H1 (cell line): ENCODE measurements around the gene ZMYM4. TPM values are rescaled to one million over a fixed set of nuclear protein-coding genes. Genes with fewer than 3 reads are reported as not detected.

ENCODE experiments used
- CTCF ChIA-PET: fragments of 300-600 bp; sonication (Branson Sonifier 250); formaldehyde crosslinking; loops from one replicate; lab custom pipeline; 2021; ENCODE audit not compliant: partially characterized antibody; lab: Charles Lee
- POLR2A ChIA-PET: fragments of 300-600 bp; sonication (Branson Sonifier 250); formaldehyde crosslinking; loops from one replicate; lab custom pipeline; 2021; ENCODE audit warnings: inconsistent platforms; ENCODE audit not compliant: partially characterized antibody; lab: Charles Lee
- DNase-seq, 2 experiments: peaks; one replicate each; pipeline versions ENCODE4 v3.0.0 to v3.0.0-alpha.2; 2010 to 2022; ENCODE audit warnings: low spot score in 2 of 2, low read depth in 1 of 2, mixed read lengths in 1 of 2
- FAIRE-seq: peaks from 2 replicates; lab custom pipeline; 2011; peaks lifted over from hg19 to GRCh38; lab: Jason Lieb, UNC
- H2AFZ ChIP-seq: 2 replicates; pipeline ENCODE4 v1.8.1; 2012; ENCODE audit warnings: low read length, inconsistent platforms
- H2AK5ac ChIP-seq: 2 replicates; pipeline ENCODE4 v1.6.1; 2013; ENCODE audit warnings: low read depth, low read length
- H2BK120ac ChIP-seq: replicated peaks from 2 replicates; pipeline ENCODE3; 2013; ENCODE audit warnings: low read depth, low read length, inconsistent platforms
- H2BK12ac ChIP-seq: 2 replicates; pipeline ENCODE4 v1.6.1; 2013; ENCODE audit warnings: low read depth, low read length
- H2BK15ac ChIP-seq: 2 replicates; pipeline ENCODE4 v1.6.1; 2013; ENCODE audit warnings: low read length
- H2BK20ac ChIP-seq: 2 replicates; pipeline ENCODE4 v1.6.1; 2013; ENCODE audit warnings: low read length
- H2BK5ac ChIP-seq: 2 replicates; pipeline ENCODE4 v1.6.1; 2013; ENCODE audit warnings: low read depth, low read length
- H3K14ac ChIP-seq: 2 replicates; pipeline ENCODE4 v1.6.1; 2013; ENCODE audit warnings: inconsistent platforms; ENCODE audit not compliant: insufficient read length
- H3K18ac ChIP-seq: 2 replicates; pipeline ENCODE4 v1.6.1; 2013; ENCODE audit warnings: low read length; ENCODE audit errors: extremely low read depth
- H3K23ac ChIP-seq: 2 replicates; pipeline ENCODE4 v1.6.1; 2013; ENCODE audit warnings: inconsistent platforms; ENCODE audit not compliant: insufficient read length
- H3K23me2 ChIP-seq: 2 replicates; pipeline ENCODE4 v1.6.1; 2013; ENCODE audit warnings: low read depth, low read length
- H3K27ac ChIP-seq: 2 replicates; pipeline ENCODE4 v1.6.1; 2011; ENCODE audit warnings: low read depth, low read length, inconsistent platforms
- H3K27me3 ChIP-seq, 4 experiments: replicated peaks in 1 of 4; 1 replicate in 1 of 4; 2 replicates in 3 of 4; pipeline versions ENCODE4 v1.6.1 to v1.8.1; 2011 to 2013; ENCODE audit warnings: low read length in 3 of 4, mild to moderate bottlenecking in 3 of 4, inconsistent platforms in 2 of 4, mixed read lengths in 2 of 4, moderate library complexity in 1 of 4; ENCODE audit not compliant: control insufficient read depth in 3 of 4, insufficient read depth in 3 of 4; ENCODE audit errors: extremely low read depth in 1 of 4
- H3K36me3 ChIP-seq, 4 experiments: 2 replicates each; pipeline versions ENCODE4 v1.6.1 to v1.8.1; 2011 to 2013; ENCODE audit warnings: mild to moderate bottlenecking in 4 of 4, low read length in 3 of 4, moderate library complexity in 2 of 4, control low read depth in 1 of 4, inconsistent platforms in 1 of 4; ENCODE audit not compliant: insufficient read depth in 4 of 4, control insufficient read depth in 2 of 4
- H3K4ac ChIP-seq: replicated peaks from 2 replicates; pipeline ENCODE3; 2013; ENCODE audit warnings: low read length, low read depth, mixed read lengths, inconsistent platforms; ENCODE audit not compliant: insufficient read length
- H3K4me1 ChIP-seq, 4 experiments: replicated peaks in 1 of 4; 1 replicate in 1 of 4; 2 replicates in 3 of 4; pipeline versions ENCODE4 v1.6.1 to v1.8.1; 2011 to 2013; ENCODE audit warnings: low read length in 3 of 4, inconsistent platforms in 2 of 4, mixed read lengths in 1 of 4; ENCODE audit not compliant: insufficient read depth in 4 of 4, control insufficient read depth in 3 of 4
- H3K4me2 ChIP-seq, 2 experiments: 2 replicates each; pipeline versions ENCODE4 v1.6.1 to v1.8.1; 2011 to 2013; ENCODE audit warnings: low read depth in 2 of 2, low read length in 2 of 2, control low read depth in 1 of 2, inconsistent platforms in 1 of 2, mild to moderate bottlenecking in 1 of 2; ENCODE audit not compliant: insufficient read depth in 1 of 2
- H3K4me3 ChIP-seq, 4 experiments: fragments of 200-600, 300-600 bp in 1 of 4; sonication (generic), shearing (Covaris generic), sonication (Bioruptor Twin) in 1 of 4; 2 replicates each; pipeline versions ENCODE4 v1.5.1 to v1.8.1; 2011 to 2016; ENCODE audit warnings: low read length in 4 of 4, low read depth in 3 of 4, control low read depth in 2 of 4, inconsistent platforms in 2 of 4, mild to moderate bottlenecking in 2 of 4, mixed read lengths in 1 of 4, moderate library complexity in 1 of 4; ENCODE audit not compliant: insufficient read depth in 2 of 4; ENCODE audit errors: extremely low read depth in 1 of 4
- H3K56ac ChIP-seq: replicated peaks from 2 replicates; pipeline ENCODE3; 2013; ENCODE audit warnings: low read depth, mild to moderate bottlenecking, mixed read lengths, low read length, inconsistent platforms; ENCODE audit not compliant: insufficient read length
- H3K79me1 ChIP-seq: 2 replicates; pipeline ENCODE4 v1.6.1; 2013; ENCODE audit warnings: low read depth, low read length, control low read depth
- H3K79me2 ChIP-seq, 2 experiments: 2 replicates each; pipeline versions ENCODE4 v1.6.1 to v1.8.1; 2012 to 2013; ENCODE audit warnings: low read length in 2 of 2, mild to moderate bottlenecking in 2 of 2, inconsistent platforms in 1 of 2; ENCODE audit not compliant: insufficient read depth in 2 of 2, control insufficient read depth in 1 of 2
- H3K9ac ChIP-seq, 4 experiments: replicated peaks in 1 of 4; 1 replicate in 1 of 4; 2 replicates in 3 of 4; pipeline versions ENCODE4 v1.6.1 to v1.8.1; 2011 to 2013; ENCODE audit warnings: low read depth in 3 of 4, low read length in 3 of 4, control low read depth in 2 of 4, mild to moderate bottlenecking in 2 of 4, moderate library complexity in 2 of 4, inconsistent platforms in 1 of 4; ENCODE audit errors: extremely low read depth in 1 of 4
- H3K9me3 ChIP-seq, 2 experiments: 2 replicates each; pipeline versions ENCODE4 v1.6.1 to v1.8.1; 2012 to 2013; ENCODE audit warnings: mild to moderate bottlenecking in 2 of 2, moderate library complexity in 2 of 2, control low read depth in 1 of 2, inconsistent platforms in 1 of 2, low read depth in 1 of 2, low read length in 1 of 2, mixed read lengths in 1 of 2; ENCODE audit not compliant: insufficient read depth in 2 of 2
- H4K20me1 ChIP-seq, 2 experiments: replicated peaks in 1 of 2; 2 replicates each; pipeline versions ENCODE3 to v1.8.1; 2011 to 2013; ENCODE audit warnings: inconsistent platforms in 2 of 2, low read length in 2 of 2, mild to moderate bottlenecking in 1 of 2; ENCODE audit not compliant: insufficient read depth in 2 of 2, control insufficient read depth in 1 of 2
- H4K5ac ChIP-seq: 2 replicates; pipeline ENCODE4 v1.6.1; 2013; ENCODE audit warnings: low read length, low read depth, mixed read lengths, inconsistent platforms; ENCODE audit not compliant: insufficient read length
- H4K8ac ChIP-seq: 2 replicates; pipeline ENCODE4 v1.8.0; 2013; ENCODE audit warnings: mild to moderate bottlenecking, moderate library complexity, low read length, inconsistent platforms; ENCODE audit not compliant: insufficient read depth; ENCODE audit errors: extremely low read depth
- H4K91ac ChIP-seq: replicated peaks from 2 replicates; pipeline ENCODE3; 2013; ENCODE audit warnings: low read length, mixed read lengths, inconsistent platforms; ENCODE audit not compliant: insufficient read length
- BRCA1 ChIP-seq: IDR thresholded peaks from 2 replicates; pipeline ENCODE4 v1.6.1; 2012; ENCODE audit warnings: low read depth, low read length, improper control_type of control experiment
- CTBP2 ChIP-seq: IDR thresholded peaks from 2 replicates; pipeline ENCODE4 v1.7.0; 2011; ENCODE audit warnings: borderline replicate concordance, mild to moderate bottlenecking, moderate library complexity, mixed read lengths, low read length; ENCODE audit not compliant: insufficient read depth, insufficient read length
- FOSL1 ChIP-seq: IDR thresholded peaks from 2 replicates; pipeline ENCODE4 v1.6.1; 2011; ENCODE audit warnings: mild to moderate bottlenecking, low read depth, low read length, moderate library complexity; ENCODE audit not compliant: insufficient read depth
- JUND ChIP-seq: IDR thresholded peaks from 2 replicates; pipeline ENCODE4 v1.6.1; 2011; ENCODE audit warnings: mild to moderate bottlenecking, improper control_type of control experiment, low read length
- KDM1A ChIP-seq: fragments of 200-600, 300-600 bp; sonication (generic); IDR thresholded peaks from 2 replicates; pipeline ENCODE4 v1.7.1; 2016; ENCODE audit warnings: mild to moderate bottlenecking, low read length, borderline replicate concordance
- SP2 ChIP-seq: IDR thresholded peaks from 2 replicates; pipeline ENCODE4 v1.6.1; 2012; ENCODE audit warnings: mild to moderate bottlenecking, low read length, inconsistent platforms
- TBP ChIP-seq: IDR thresholded peaks from 2 replicates; pipeline ENCODE4 v1.6.1; 2011; ENCODE audit warnings: low read depth, low read length, improper control_type of control experiment
- WGBS, 2 experiments: shearing (Covaris generic) in 1 of 2; methylation state at CpG; one replicate each; pipeline versions ENCODE4 v1.1.6 to v1.1.7; 2013 to 2015; ENCODE audit warnings: low lambda C conversion rate in 2 of 2, mixed read lengths in 2 of 2, inconsistent platforms in 1 of 2, low coverage in 1 of 2, missing lambda C conversion rate in 1 of 2; ENCODE audit not compliant: insufficient replicate concordance in 2 of 2, insufficient coverage in 1 of 2, insufficient read length in 1 of 2; ENCODE audit errors: extremely low coverage in 1 of 2, missing lambda C conversion rate in 1 of 2; 5-methylcytosine and 5-hydroxymethylcytosine counted together
- polyA plus RNA-seq, 7 experiments: library from polyadenylated mRNA; depleted of rRNA in 3 of 7; stranded (reverse) in 5 of 7; unstranded in 2 of 7; fragments of >200 nt in 5 of 7; fragments of 200-250 nt in 2 of 7; gene quantifications; 1 replicate in 5 of 7; 2 replicates in 1 of 7; 4 replicates in 1 of 7; pipeline versions ENCODE4 v1.2.1 to v1.2.3, GENCODE V29; 2011 to 2013; ENCODE audit warnings: missing spikeins in 2 of 7, mixed read lengths in 2 of 7
- total RNA-seq: library from RNA; stranded (reverse); fragmentation: NEBNext Ultra II Directional; extraction: Animal tissue kit (Norgen Biotek cat#: 25700); gene quantifications from 2 replicates; pipeline ENCODE4 v1.2.1, GENCODE V29; 2021

Gene ZMYM4
- total and polyA plus RNA-seq, 2 of the 8 experiments (the other 6 are each of a cell fraction or from before 2014, with no cell fraction given) = 16.7 to 81.3 TPM

- POLR2A ChIA-PET = no interaction called here
- Histone ChIP-seq H3K27ac (no peak overlapping the region), H3K14ac (no peak overlapping the region), H2BK15ac (no peak overlapping the region), H2AFZ (no peak overlapping the region), H3K4ac (no peak overlapping the region), H4K91ac (no peak overlapping the region), H4K20me1 (no peaks in the 10 kb centered on the region), H3K27me3 (no peaks in the 10 kb centered on the region), H3K9me3 (peaks cover 13 to 15% of the 10 kb centered on the region in 2 experiments), H2BK20ac (no peak overlapping the region), H3K36me3 (peaks cover 4 to 49% (median 30%) of the 10 kb centered on the region in 4 experiments; a peak in 7 of 8 replicates), H2AK5ac (no peak overlapping the region), H3K23me2 (no peaks in the 10 kb centered on the region), H2BK12ac (no peak overlapping the region), H3K18ac (no peak overlapping the region), H3K9ac (no peak overlapping the region), H3K79me2 (no peaks in the 10 kb centered on the region), H3K4me2 (no peak overlapping the region), H3K4me1 (no peaks in the 10 kb centered on the region), H3K56ac (no peak overlapping the region), H2BK120ac (no peak overlapping the region), H3K4me3 (no peak overlapping the region), H4K8ac (no peak overlapping the region), H3K79me1 (no peaks in the 10 kb centered on the region), H3K23ac (no peak overlapping the region), H2BK5ac (no peak overlapping the region), H4K5ac (no peak overlapping the region)
- no peak for TF ChIP-seq BRCA1
- TF ChIP-seq FOSL1 = no peak
- no peak for TF ChIP-seq CTBP2
- TF ChIP-seq KDM1A = no peak
- TF ChIP-seq JUND = no peak
- TF ChIP-seq TBP = no peak
- TF ChIP-seq SP2 = no peak
- FAIRE-seq (no peak), DNase-seq (no peak)
- CTCF ChIA-PET = interaction anchor here (1.0 kb wide), 1 partner anchor 11 kb away, joined by 3 read pairs; no protein-coding TSS in a partner anchor
- 77% methylated on average over 5 of the region's 5 CpGs; no CpG with 5 or more reads in 1 of the 2 experiments for WGBS, 2 experiments
Measured at GRCh38 chr1:35461966-35462651, 193.6 kb downstream of the ZMYM4 start.
